GM12864 (cell line): ENCODE results near the gene SORCS2.

ENCODE experiments used
- DNase-seq: peaks from one replicate; pipeline ENCODE4 v3.0.0-alpha.2; 2011; ENCODE audit warnings: low read depth
- H3K4me3 ChIP-seq: 2 replicates; pipeline ENCODE4 v1.5.1; 2011; ENCODE audit warnings: mild to moderate bottlenecking, low read depth, low read length, control low read depth
- CTCF ChIP-seq: IDR thresholded peaks from 2 replicates; pipeline ENCODE4 v1.5.1; 2011; ENCODE audit warnings: low read depth, mild to moderate bottlenecking, moderate library complexity, low read length, control low read depth, inconsistent platforms; ENCODE audit errors: missing control alignments

SORCS2 gene

GRCh38 chr4:7252510-7253340 lies 60.4 kb downstream of the SORCS2 start:
- no peak overlapping the region for H3K4me3 ChIP-seq
- DNase-seq, result no peak
- TF ChIP-seq CTCF, result no peak

GRCh38 chr4:7253341-7253700 lies 61.0 kb downstream of the SORCS2 start:
- H3K4me3 ChIP-seq, result no peak overlapping the region
- no peak for DNase-seq
- no peak for TF ChIP-seq CTCF

- TF ChIP-seq CTCF, result no peak
- no peak for DNase-seq
These were observed 61.5 kb downstream of the SORCS2 start for GRCh38 chr4:7253837-7254236.

GRCh38 chr4:7254736-7255487 lies 62.6 kb downstream of the SORCS2 start:
- peak; percentile 8 for DNase-seq
- no peak for TF ChIP-seq CTCF
- H3K4me3 ChIP-seq, result no peak overlapping the region

More at GRCh38 chr4:7253837-7254236, 61.5 kb downstream of the SORCS2 start:
- H3K4me3 ChIP-seq, result no peak overlapping the region

- H3K4me3 ChIP-seq, result no peak overlapping the region
- TF ChIP-seq CTCF, result no peak
- no peak for DNase-seq
These were observed 63.1 kb downstream of the SORCS2 start for GRCh38 chr4:7255488-7255881.

- TF ChIP-seq CTCF, result no peak
- H3K4me3 ChIP-seq, result no peak overlapping the region
- no peak for DNase-seq
These were observed 63.7 kb downstream of the SORCS2 start for GRCh38 chr4:7255996-7256395.
